NK-92 (cell line): ENCODE data around the gene KCNH4.
"Not testable (repeated sequence)": the region's sequence is repeated elsewhere in the genome, so short reads cannot be mapped to it uniquely, and the experiment has no call there.

Source experiments
- DNase-seq: peaks from one replicate; lab custom pipeline; 2025; ENCODE audit not compliant: unreplicated experiment; lab: John Stamatoyannopoulos, UW

Gene KCNH4

DNA sequence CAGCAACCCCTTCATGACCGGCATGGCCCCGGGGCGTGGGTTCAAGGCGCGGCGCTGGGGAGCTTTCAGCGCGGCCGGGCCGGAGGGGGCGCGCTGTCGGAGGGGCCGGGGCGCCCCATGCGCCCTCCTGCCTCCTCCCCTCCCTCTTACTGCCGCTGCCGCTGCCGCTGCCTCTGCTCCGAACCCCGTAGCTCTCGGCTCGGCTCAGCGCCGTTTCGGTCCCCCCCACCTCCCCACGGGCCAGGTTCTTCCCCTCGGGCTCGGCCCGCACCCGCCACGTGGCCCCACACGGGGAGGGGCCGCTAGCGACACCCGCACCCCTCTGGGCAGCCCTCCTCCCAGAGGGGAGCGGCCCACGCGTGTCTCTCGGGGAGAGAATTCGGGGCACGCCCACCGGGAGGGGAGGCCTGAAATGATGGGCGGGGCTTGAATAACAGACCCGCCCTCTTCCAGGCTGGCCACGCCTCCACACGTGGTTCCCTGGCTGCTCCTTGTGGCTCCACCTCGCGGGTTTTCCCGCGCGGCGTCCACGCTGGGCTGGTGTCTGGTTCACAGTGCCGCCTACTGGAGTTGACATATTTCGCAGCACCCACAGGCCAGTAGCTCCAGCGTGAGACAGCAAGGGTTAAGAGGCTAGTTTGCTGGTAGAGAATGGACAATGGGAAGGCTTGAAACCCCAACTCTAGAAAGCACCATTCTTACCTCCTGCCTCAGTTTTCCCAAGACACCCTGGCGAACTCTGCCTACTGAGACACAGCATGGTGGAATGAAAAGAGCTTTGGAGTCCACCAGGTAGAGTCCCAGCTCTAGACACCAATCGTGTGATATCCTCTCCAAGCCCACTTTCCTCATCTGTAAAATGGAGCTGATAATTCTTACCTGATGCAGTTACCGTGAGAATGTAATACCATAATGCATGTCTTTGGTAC lies at the start of gene KCNH4:
Gene KCNH4 (minus strand): TSS at position 221 of the 929 bp plus-strand sequence. CDS start 197 bp downstream, at position 24.
- DNase-seq = no peak

DNA sequence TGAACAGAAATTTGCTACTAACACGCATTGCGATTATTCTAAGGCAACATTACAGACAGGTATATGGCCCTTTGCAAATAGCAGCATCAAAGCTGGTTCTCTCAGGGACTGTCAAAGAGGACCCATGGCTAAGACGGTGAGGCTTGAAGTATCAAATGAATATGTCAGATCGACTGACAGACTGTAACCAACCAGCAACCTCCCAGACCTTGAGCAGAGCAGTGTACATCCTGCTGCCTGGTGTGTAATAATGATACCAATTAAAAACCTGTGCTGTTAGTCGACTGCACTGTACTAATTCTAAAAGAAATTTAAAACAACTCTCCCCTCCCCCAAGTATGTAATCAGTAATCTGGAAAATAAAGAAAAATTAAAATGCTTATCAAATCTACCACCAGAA lies 49.3 kb upstream of the KCNH4 start:
- no peak for DNase-seq

DNA sequence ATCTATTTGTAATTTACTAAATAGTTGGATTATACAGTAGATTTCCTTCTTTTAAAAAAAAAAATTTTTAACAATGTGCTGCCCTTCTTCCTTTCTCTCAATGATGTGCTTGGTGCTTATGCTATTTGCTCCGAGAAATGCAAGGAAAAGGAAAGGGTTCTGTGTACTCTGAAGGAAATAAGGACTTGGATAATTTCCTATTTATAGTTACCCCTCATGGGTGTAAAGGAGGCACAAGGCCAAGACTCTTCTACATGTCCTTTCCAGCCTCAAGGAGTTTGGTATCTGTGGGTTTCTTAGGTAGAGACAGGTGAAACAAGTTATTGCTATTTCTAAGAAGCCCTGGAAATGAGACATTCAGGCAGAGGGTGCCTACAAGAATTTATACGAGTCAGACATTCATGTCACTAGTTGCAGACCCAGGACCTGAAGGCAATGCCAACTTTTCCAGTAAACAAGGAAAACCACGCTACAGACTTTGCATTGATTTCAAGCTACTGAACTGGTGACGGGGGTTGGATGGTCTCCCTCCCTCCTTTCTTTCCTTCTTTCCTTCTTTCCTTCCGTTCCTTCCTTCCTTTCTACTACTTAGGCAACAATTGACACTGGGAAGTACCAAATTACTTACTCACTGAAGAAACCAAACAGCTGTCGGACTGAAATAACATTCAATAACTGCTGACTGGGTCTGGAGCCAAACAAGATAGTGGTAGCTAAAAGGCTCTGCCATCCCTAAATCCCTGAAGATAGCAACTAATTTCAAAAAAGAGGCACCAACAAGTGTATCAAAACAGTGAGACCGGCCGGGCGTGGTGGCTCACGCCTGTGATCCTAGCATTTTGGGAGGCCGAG lies 47.1 kb upstream of the KCNH4 start:
- no peak for DNase-seq

DNA sequence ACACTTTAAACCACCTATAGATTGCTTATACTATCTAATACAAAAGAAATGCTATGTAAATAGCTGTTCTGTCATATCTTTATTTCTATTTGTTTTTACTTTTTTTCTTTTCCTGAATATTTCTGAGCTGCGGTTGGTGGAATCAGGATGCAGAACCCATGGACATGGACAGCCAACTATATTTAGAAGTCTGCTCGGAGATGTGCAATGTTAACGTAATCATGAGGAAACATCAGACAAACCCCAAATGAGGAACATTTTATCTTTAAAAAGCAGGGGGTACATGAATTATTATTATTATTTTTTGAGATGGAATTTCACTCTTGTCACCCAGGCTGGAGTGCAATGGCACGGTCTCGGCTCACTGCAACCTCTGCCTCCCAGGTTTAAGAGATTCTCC lies 44.7 kb upstream of the KCNH4 start:
- no peak for DNase-seq

DNA sequence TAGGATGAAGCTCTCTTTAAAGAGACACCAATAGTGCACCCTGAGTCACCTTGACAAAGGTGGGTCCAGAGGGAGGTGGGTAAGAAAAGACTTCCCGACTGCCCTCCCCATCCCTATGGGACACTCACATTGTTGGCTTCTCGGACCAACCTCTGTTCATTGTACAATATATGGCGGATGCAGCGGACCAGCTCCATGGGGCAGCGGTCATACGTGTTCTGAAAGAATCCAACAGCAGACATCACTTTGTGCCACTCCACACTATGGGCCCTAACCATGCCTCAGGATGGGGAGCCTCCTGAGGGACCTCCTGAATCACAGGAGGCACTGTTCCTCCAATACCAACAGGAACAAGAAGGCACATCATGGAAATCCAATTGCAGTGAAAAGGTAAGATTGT lies 43.7 kb upstream of the KCNH4 start:
- no peak for DNase-seq

DNA sequence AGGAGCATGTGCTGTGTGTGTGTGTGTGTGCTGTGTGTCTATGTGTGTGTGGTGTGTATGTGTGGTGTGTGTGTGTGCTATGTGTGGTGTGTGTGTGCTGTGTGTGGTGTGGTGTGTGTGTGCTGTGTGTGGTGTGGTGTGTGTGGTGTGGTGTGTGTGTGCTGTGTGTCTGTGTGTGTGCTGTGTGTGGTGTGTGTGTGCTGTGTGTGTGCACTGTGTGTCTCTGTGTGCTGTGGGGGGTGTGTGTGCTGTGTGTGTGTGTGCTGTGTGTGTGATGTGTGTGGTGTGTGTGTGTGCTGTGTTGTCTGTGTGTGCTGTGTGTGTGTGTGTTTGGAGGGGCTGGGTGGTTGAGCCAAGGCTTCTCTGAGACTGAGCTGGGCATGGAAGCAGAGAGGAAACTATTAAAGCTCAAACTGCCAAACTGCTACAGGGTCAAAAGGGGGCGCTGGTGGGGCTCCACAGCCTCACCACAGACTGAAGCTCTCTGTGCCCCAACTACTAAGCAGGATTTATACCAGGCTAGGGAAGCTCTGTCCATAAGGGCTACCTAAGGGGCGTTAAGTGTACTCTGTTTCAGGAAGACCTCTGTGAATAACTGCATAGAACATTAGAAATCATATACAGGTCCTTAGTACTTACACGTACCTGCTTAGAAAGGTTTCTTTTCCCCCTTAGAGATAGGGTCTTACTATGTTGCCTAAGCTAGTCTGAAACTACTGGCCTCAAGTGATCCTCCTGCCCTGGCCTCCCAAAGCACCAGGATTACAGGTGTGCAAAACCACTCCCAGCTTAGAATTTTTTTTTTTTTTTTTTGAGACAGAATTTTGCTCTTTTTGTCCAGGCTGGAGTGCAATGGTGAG lies 41.2 kb upstream of the KCNH4 start:
- DNase-seq = no peak

DNA sequence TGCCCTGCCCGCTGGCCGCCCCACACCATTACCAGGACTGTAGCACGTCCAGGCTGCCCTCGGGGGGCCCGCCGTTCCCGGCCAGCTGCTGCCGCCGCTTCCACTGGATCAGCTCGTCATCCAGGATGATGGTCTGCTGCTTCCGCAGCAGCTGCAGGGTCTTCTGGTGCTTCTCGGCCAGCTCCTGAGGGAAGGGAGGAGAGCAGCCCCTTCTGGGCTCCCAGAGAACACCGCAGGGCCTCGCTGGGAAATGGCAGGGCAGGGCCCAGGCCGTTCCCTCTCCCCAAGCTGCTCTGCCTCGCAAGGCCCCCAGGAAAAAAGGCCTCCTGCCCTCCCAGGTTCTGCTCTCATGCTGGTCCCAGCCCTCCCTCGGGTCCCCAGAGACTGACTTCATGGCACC lies 38.3 kb upstream of the KCNH4 start:
- not testable (repeated sequence) for DNase-seq

DNA sequence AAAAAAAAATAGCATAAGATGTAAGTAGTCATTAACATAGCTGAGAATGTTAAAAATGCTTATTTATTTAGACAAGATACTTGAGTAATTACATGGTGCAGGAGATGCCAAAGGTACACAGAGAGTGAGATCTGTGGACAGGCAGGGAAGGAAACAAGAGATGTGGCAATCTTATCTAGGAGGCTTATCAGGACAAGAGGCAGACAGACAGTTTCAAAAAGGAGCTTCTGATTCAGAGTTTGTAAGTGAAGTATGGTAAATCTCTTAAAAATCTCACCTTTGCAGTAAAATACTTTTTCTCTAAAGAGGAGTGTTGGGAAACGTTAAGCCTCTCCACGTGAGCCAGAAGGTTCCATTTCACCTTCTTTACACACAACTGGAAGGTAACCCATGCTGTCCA lies 33.2 kb upstream of the KCNH4 start:
- no peak for DNase-seq

DNA sequence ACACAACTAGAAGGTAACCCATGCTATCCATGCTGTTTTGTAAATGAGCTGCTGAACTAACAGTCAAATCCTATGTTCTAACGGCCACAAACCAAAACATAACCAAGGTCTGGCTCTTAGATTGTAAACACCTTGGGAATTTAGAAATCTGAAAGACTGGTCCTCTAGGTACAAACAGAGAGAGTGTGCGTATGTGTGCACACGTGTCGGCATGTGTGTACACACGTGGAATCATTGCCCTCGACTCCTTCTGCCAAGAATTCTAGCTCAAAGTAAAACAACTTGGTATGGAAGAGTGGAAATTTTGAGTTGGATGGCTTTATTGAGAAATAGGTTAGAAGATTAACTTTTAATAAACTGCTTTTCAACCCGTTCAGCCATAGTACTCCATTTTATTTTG lies 31.4 kb upstream of the KCNH4 start:
- no peak for DNase-seq

DNA sequence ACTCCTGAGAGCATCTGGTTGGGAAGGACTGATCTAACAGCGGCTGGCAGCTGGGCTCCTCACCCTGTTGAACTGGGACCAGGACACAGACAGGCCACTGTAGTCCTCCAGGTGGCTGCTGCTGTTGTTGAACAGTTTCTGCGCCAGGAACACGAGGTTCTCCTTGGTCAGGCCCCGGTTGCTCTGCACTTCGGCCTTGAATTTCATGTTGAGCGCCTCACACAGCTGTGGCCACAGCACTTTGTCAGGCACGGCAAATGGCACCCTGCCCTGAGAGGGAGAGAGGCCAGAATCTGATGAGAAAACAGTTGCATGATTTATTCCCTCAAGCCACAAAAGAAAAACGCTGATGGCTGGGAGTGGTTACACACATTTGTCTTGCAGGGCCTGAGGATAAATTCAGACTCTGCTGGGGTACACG lies 31.0 kb upstream of the KCNH4 start:
- not testable (repeated sequence) for DNase-seq

DNA sequence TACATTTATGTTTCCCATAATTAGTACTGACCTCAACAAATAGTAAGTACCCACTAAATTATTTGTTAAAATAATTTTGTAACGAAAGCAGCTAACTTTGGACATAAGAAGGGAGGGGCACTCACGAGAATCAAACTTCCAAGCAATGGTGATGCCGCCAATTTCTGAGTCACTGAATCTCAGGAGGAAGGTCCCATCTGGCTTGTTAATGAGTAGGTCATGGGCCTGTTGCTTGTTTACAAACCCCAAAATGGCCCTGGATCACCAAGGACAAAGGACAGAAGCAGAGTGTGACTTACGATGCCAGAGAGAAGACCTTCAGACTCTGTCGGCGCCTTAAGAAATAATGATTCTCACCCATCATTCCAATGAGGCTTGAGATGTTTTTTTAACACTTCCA lies 29.1 kb upstream of the KCNH4 start:
- no peak for DNase-seq

DNA sequence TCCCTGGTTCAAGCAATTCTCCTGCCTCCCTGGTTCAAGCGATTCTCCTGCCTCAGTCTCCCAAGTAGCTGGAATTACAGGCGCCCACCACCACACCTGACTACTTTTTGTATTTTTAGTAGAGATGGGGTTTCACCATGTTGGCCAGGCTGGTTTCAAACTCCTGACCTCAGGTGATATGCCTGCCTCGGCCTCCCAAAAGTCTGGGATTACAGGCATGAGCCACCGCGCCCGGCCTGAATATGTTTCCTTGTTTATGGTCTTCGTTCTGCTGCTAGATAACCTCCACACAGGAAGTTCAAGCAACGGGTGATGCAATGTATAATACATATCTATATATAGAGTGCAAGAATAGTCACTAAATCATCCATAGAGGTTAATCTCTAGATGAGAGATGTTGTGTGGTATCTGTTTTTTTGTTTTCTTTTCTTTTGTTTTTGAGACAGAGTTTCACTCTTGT lies 25.2 kb upstream of the KCNH4 start:
- DNase-seq = not testable (repeated sequence)

DNA sequence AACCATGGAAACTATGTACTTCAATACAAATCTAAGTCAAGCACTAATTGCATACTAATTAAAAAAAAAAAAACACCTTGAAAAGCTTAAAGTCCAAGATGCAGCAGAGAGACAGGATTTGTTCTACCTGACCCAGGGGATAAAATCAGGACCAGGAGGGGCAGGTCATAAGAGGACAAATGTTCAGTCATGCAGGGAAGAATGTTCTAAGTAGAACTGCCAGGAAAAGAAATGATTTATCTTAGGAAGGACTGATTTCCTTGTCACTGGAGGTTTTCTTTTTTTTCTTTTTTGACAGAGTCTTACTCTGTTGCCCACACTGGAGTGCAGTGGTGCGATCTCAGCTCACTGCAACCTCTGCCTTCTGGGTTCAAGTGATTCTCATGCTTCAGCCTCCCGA lies 22.4 kb upstream of the KCNH4 start:
- DNase-seq = no peak

DNA sequence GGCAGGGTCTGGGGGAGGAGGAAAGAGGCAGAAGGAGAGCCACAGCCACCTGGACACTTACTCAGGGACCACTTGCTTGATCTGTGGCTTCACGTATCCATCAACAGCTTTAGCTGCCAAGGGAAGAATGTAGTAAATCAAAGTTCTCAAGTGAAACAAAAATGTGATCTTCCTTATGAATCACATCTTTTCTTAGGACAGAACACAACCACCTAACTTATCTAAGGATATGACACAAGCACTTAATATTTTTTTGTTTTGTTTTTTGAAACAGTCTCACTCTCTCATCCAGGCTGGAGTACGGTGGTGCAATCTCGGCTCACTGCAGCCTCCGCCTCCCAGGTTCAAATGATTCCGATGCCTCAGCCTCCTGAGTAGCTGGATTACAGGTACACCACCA lies 21.8 kb upstream of the KCNH4 start:
- no peak for DNase-seq

DNA sequence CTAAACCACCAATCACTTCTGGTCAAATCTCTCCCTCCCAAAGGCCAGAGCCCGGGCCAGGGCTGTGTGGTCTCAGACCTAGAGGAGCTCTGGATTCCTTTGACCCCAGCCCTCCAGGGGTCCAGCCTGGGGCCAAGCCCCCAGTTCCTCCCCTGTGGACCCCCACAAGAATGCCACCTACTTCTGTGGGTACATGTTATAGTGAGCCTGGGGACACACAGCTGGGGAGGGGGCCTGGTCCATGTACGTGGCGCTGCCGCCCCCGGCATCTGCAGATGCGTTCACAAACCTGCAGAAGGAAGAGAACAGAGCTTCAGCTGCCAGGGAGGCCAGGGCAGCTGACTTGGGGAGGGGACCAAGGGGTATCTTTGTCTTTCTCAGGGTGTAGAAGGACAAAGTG lies 21.2 kb upstream of the KCNH4 start:
- DNase-seq = no peak

DNA sequence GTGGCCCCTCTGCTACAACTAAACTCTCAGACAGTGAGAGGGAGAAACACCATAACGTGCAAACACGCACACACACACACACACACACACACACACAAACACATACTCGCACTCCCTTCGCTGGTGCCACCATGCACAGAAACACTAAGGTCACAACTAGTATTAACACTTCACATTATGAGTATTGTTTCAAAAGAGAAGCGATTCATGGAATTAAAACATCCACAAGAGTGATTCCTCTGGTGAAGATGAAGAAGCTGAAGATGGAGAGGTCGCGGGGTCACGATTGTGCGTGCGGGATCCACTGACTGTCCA lies 20.5 kb upstream of the KCNH4 start:
- no peak for DNase-seq

DNA sequence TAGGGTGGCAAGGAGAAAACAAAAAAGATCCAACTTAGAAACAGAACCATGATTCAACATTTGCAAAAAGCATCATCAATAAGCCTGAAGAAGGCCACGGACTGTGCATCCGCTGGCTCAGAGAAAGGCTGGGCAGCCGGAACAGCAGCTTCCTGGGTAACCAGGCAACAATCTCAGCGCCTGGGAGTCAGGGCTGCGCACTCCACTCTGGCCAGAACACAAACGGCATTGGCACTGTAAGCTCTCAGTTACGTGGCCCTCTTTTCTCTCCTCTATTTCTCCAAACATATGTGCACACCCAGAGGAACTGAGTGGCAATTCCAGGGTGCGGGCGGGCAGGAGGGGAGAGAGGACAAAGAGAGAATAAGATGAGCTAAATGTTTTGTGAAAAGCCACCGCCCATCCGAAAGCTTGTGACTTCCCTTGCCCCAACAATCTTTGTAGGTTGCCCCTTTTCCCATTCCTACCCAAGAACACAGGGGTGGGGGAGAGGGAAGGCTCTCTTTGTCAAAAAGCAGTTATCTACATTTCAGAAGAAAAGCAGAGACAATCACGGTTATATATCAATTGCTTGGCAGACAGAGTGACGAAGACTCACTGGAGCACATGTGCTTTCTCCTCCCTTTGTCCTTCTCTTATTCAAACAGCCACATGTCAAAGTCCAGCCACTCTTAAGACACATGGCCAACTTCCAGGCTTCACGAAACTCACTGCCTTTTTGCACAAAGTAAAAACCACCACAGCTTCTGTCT lies 19.9 kb upstream of the KCNH4 start:
- DNase-seq = no peak

DNA sequence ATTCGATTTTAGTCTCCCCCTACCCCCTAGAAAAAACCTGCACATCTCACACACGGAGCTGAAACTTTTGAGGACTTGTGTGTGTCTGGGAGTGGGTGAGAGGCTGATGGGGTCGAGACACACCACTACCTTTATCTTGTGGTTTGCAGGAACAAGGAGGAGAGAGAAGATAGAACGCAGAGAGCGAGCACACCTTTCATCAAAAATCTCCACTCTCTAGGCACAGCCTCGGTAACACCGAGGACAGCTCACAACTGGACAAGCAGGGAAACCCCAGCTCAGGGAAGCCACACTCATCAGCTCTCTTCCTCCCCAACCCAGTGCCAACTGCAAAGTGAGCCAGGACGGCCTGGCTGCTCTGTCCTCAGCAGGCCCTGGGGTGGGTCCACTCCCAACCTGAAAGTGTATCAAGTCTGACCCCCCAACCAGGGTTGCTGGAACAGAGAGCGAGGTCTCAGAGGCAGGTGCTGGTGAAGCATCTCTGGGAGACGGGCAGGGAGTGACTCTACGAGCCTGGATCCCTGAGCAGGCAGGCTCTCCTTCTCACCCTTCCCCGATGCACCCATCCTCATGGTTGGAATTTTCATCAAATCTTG lies 18.6 kb upstream of the KCNH4 start:
- DNase-seq = no peak

DNA sequence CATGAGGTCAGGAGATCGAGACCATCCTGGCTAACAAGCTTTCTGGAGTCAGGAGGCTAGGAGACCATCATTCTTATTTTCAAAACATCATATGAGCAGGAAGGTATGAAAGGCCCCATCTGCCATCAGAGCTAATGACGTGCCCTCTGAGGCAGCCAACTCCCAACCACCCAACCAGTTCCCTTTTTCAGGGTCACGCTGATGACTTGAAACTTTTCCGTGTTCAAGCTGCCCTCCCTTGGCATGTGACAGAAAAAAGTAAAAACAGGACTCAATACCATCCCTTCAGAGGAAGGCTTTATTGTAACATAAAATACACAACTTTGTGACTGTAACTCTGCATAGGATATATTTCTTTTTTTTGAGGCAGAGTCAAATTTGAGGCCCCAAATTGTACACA lies 18.0 kb upstream of the KCNH4 start:
- no peak for DNase-seq

DNA sequence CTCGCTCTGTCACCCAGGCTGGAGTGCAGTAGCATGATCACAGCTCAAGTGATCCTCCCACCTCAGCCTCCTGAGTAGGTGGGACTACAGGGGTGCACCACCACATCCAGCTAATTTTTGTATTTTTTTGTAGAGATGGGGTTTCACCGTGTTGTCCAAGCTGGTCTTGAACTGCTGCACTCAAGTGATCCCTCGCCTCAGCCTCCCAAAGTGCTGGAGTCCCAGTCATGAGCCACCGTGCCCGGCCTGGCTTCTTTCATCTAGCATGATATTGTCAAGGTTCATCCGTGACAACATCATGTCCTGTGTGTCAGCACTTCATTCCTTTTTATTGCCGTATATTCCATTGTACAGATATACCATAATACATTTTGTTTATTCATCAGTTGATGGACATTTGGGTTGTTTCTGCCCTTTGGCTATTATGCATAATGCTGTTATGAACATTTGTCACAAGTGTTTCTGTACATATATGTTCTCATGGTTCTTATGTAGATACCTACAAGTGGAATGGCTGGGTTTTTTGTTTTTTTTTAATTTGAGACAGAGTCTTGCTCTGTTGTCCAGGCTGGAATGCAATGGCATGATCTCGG lies 16.7 kb upstream of the KCNH4 start:
- DNase-seq = no peak
